ENCODE results near the gene RAD51.

RAD51 gene

GRCh38 chr15:40756938-40757337, 62.0 kb downstream of the RAD51 start:
- H3K4me3 ChIP-seq (ENCODE audit: low read depth, low read length), result no peak overlapping the region

DNA sequence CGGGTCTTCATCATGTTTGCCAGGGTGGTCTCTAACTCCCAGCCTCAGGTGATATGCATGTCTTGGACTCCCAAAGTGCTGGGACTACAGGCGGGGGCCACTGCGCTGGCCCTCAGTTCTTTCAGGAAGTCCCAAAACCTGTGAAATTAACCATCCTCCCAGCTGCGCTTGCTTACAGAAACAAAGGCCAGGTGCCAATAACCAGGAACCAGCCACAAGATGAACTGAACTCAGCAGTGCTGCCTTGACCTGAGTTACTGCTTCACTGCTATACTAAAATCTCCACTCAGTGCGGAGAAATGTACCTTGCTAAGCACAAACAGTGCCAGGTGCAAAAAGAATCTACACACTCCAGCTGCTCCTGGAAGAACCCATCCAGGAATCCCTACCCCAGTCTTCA, 65.0 kb downstream of the RAD51 start:
- H3K4me3 ChIP-seq (ENCODE audit: low read depth, low read length), result no peak overlapping the region

- peak overlapping the region; percentile 60 for H3K4me3 ChIP-seq (ENCODE audit: low read depth, low read length)
Observed at GRCh38 chr15:40762919-40763800, 68.2 kb downstream of the RAD51 start.

DNA sequence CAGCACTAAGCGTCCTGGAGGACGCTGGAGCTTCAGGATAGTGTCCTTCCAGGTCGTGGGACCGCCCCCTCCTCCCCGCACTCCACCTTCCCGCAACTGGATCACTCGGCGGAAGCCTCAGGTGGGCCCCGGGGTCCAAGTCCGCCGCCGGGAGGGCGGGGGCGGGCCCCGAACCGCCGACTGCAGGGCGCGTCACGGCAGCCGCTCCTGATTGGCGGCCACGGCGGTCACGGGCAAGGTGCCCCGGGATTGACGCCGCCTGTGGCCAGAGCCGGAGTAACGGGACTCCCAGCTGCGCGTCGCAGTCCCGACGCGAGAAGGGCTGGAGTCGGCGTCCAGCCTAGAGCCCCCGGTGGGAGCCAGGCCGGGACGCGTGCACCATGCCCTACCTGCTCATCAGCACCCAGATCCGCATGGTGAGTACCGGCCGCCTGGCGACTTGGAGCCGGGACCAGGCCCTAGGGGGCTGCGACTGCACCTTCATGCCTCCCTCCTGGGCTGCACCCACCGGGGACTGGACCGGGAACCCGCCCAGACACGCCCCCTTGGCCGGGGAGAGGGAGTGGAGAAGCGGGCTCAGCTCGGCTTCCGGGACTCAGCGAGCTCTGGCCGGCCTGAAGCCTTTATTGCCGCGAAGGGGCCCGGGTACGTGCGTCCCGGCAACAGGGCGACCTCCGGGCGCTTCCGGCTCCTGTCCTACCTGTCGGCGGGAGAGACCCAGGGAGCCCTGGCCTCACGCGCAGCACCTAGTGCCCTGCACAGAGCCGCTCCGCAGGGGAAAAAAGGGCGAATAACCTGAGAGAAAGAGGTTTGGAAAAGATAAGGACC, 69.0 kb downstream of the RAD51 start, which contains the start of gene GCHFR:
Gene GCHFR, plus strand, starts transcription at position 268 of the 828 bp plus-strand sequence. Its CDS starts 113 bp downstream, at position 381.
- peak within 1 kb of the TSS; percentile 60 for H3K4me3 ChIP-seq (ENCODE audit: low read depth, low read length)

GRCh38 chr15:40764629-40765103, 69.7 kb downstream of the RAD51 start:
- H3K4me3 ChIP-seq (ENCODE audit: low read depth, low read length), result peak overlapping the region; percentile 60

- no peak overlapping the region for H3K4me3 ChIP-seq (ENCODE audit: low read depth, low read length)
Observed at GRCh38 chr15:40766194-40766815, 71.3 kb downstream of the RAD51 start.

GRCh38 chr15:40766906-40767837, 72.2 kb downstream of the RAD51 start:
- H3K4me3 ChIP-seq (ENCODE audit: low read depth, low read length), result no peak overlapping the region

GRCh38 chr15:40767838-40768500, 73.0 kb downstream of the RAD51 start:
- no peak overlapping the region for H3K4me3 ChIP-seq (ENCODE audit: low read depth, low read length)

DNA sequence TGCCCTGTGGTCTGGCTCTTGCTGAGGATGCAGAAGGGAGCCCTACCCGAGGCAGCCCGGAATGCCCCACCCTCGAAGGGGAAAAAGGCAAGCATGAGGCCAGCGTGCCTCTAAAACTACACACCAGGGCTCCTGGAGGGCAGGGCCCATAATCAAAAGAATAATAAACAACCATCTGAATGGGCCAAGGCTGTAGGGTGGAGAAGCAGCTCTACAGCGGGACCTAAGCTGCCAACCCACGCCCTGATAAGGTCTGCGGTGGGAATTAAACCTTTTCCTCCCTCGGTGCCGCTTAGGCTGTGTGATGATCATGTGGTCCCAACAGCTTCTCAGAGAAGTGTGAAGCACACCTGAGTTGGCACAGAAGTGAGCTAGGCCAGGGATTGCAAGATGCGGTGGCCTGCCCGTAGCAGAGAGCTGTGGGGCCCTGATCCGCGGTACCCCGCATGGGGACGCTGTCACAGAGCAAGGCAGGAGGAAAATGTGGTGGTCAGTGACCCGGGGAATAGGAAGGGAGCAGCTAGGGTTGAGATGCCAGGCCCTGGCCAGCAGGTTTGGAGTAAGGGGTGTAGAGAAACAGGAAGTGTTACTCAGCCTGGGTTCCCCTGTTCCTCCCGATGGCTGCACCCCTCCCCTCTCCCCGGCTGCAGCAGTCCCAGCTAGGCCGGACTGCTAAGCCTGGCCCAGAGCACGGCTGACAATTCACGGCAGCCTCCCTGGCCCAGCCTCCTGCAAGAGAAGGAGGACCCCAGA, 73.7 kb downstream of the RAD51 start:
- no peak overlapping the region for H3K4me3 ChIP-seq (ENCODE audit: low read depth, low read length)

DNA sequence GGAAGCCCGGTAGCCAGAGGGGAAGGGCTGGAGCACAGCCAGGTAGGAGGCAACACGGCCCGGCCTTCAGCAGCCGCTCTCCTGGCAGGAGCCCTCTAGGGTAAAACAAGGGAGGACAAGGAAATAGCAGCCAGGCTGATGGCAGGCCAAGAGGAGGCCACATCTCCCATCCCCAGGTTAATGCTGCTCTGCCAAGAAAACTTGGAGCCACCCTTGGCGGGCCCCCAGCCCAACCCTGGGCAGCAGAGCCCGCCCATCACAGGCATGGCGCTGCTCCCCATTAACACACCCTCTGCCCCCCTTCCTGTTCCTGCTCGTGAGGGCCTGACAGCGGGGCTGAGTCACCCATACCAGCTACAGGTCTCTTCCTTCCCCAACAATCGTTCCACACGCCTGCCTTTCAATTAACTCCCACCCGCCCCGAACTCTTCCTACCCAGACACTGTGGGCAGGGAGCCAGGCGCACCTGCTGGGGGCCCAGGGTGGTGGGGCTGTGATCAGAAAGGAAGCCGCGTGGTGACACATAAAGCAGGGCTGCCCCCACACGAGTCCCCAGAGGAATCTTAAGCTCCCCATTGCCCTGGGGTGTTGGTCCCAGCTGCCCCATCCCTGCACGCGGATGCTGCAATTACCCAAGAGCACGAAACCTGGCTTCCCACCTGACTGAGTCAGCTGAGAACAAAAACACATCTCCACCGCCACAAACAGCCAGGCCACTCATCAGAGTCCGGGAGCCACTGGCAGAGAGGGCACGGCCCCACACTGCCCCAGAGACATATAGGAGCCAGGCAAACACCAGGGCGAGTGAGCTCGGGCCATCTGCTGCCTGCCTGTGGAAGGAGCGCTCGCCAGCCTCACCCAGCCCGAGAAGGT, 74.5 kb downstream of the RAD51 start, which contains the start of gene C15orf62:
Gene C15orf62, plus strand, starts transcription at position 707 of the 873 bp plus-strand sequence. CDS start 516 bp downstream, outside the sequence.
- H3K4me3 ChIP-seq (ENCODE audit: low read depth, low read length), result no peak within 1 kb of the TSS

DNA sequence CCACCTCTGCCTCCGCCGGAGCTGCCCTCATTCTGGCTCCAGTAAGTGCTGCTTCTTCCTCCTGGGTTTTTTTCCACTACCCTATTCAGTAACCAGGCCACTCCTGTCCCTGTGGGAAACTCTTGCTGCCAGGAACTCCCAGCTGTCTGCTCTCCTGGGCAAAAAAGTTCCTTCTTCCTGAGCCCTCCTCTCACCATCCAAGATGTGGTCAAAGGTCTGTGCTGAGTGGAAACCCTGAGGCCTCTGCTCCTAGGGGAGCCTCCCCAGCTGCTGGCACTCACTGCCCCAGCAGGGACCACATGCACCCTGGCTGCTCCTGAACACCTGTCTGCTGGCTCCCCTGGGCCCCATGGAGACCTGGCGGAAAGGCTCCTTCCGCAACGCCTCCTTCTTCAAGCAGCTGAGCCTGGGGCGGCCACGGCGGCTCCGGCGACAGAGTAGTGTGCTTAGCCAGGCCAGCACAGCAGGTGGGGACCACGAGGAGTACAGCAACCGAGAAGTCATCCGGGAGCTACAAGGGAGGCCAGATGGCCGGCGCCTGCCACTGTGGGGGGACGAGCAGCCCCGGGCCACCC, 75.3 kb downstream of the RAD51 start:
- H3K4me3 ChIP-seq (ENCODE audit: low read depth, low read length), result no peak overlapping the region

DNA sequence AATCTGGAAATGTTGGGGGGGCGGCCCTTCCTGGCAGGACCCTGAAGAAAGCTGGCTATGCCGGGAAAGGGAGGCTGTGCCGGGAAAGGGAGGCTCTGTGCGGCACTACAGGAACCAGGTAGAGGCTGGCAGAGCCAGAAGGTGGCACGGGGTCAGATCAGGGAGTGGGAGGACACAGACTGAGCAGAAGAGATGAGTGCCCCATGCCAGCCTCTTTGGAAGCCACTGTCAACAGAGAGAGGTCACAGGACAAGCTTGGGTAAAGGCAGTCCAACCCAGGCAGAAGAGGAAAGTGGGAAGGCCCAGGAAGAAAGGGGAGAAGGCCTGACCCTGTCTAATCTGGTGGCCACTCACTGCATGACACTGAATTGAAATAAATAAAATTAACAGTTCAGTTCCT, 76.3 kb downstream of the RAD51 start:
- no peak overlapping the region for H3K4me3 ChIP-seq (ENCODE audit: low read depth, low read length)

GRCh38 chr15:40772014-40772413, 77.0 kb downstream of the RAD51 start:
- no peak overlapping the region for H3K4me3 ChIP-seq (ENCODE audit: low read depth, low read length)

GRCh38 chr15:40773496-40773895, 78.5 kb downstream of the RAD51 start:
- no peak overlapping the region for H3K4me3 ChIP-seq (ENCODE audit: low read depth, low read length)

DNA sequence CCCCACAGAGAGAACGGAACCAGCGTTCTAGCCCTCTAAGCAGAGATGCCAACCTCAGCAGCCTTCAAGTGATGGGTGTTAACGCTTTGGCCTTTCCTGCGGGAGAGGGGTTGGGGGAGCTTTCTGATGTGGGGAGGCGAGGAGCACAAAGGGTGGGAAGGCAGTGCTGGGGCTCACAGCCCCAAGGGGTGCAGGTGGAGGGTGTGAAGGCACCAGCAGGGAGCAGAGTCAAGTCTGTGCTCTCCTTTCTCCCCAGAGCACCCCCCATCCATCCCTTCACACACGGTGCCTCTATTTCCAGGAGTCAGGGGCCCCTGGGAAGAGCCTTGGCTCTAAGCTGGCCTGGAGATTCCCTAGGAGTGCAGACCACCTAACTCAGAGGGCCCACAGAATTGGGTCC, 78.9 kb downstream of the RAD51 start:
- H3K4me3 ChIP-seq (ENCODE audit: low read depth, low read length), result no peak overlapping the region

- no peak overlapping the region for H3K4me3 ChIP-seq (ENCODE audit: low read depth, low read length)
Observed at GRCh38 chr15:40775007-40775406, 80.0 kb downstream of the RAD51 start.

DNA sequence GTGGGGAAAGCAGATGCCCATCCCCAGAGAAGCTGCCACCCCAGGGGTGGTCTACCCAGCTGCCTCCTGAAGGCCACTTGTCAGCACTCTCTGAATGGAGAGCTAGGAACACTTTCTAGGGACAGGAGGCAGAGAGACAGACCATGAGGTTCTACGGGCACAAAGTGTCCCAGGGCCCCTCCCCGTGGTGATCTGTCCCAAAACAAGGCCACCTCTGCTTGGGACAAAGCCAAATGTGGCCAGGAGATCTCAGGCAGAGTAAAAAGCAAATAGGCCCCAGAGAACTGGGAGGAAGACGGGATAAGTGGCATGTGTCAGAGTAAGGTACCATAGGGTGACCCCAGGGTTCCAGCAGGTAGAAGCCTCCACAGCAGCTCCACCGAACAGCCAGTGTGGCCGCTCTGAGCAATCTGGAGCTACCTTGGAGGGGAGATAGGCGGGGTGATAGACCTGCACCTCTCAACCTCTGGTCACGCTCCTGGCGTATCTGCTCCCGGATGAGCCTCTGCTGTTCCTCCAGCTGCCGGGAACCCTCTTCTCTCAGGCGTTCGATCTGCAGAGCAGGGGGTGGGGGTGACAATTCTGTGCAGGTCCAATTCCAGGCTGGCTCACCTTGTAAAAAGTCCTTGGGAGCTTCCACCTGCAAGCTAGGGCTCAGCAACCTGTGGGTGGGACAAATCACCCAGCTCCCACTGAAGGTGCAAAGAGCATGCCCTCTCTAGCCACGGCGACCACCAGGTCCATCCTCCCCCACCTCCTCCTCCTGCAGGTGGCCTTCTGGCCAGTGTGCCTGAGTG, 81.0 kb downstream of the RAD51 start:
- no peak overlapping the region for H3K4me3 ChIP-seq (ENCODE audit: low read depth, low read length)

All from iPS-11a (cell line).